Lung microvascular endothelial cell (primary cell): ENCODE measurements around the gene BHLHE23. TPM values are rescaled to one million over a fixed set of nuclear protein-coding genes. Genes with fewer than 3 reads are reported as not detected.
A peak's percentile ranks its signal among the peaks of the same experiment; 100 is the strongest.

Experiments used
- DNase-seq, 2 donors: peaks; one replicate each; pipeline versions ENCODE4 v3.0.0 to v3.0.0-alpha.2; 2010; ENCODE audit warnings: low read depth in 2 of 2
- total RNA-seq: library from RNA; depleted of rRNA; stranded (reverse); fragments of >200 nt; gene quantifications from 2 replicates; pipeline ENCODE4 v1.2.1, GENCODE V29; 2014

BHLHE23 gene
- total RNA-seq, 1 donor from 2014 or later = not detected

DNA sequence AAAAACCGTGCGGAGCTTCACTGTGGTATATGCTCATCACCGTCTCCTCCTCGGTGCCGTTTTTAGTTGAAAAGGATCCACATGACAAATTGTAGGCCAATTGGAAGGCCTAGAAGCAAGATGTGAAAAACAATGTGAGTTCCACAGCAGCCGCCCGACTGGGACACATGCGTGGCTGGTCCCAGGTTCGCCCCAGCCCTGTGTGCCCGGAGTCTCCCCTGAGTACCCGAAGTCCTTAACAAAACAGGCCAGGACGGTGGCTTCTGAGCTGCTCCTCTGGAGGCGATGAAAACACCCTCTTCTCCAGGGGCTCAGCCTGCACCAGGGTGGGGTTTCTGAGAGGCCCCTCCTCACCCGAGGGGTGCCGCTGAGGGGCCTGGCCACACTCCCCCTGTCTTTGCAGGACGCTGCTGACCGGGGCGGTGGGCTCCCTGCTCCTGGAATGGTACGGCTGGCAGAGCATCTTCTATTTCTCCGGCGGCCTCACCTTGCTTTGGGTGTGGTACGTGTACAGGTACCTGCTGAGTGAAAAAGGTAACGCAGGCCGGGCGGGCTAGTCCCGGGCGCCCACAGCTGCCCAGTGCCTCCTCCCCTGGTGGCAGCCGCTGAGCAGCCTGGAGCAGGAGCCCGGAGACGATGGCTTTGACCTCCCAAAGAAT, 44.4 kb downstream of the BHLHE23 start:
- no peak for DNase-seq

DNA sequence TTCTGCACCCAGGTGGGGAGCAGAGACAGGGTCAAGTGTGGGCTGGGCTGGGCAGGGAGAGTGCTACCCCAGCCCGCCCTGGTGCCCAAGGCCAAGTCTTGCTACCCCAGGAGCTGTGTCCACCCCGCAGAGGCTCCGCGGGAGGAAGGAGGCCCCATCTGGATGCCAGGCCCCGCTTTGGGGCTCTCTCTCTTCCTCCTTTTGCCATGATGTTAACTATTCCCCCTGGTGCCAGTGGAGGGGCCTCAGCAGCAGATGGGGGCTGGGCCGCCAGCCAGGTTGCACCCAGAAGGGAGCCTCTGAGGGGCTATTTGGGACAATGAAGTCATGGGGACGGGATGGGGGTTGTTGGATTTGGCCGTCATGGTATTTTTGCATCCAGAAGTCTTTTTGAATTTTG, 45.0 kb downstream of the BHLHE23 start:
- no peak for DNase-seq

DNA sequence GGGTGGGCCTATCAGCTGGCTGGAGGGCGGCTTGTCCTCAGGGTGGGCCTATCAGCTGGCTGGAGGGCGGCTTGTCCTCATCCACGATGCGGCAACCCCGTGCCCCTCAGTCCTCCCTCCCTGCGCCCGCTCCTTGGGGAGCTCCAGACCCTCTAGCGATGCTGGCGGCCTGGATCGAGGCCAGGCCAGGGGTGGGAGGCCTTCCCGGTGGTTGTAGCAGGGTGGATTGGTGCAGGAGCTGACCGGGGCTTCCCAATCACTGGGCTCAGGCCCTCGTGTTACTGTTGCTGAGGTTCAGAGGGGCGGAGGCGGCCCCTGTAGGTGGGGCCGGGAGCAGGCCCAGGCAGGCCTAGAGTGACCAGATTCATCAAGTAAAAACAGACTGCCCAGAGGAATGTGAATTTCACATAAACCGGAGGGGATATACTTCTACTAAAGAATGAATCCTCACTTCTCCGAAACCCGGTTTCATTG, 45.4 kb downstream of the BHLHE23 start:
- peak in 1 of 2 donors; percentile 22 for DNase-seq

DNA sequence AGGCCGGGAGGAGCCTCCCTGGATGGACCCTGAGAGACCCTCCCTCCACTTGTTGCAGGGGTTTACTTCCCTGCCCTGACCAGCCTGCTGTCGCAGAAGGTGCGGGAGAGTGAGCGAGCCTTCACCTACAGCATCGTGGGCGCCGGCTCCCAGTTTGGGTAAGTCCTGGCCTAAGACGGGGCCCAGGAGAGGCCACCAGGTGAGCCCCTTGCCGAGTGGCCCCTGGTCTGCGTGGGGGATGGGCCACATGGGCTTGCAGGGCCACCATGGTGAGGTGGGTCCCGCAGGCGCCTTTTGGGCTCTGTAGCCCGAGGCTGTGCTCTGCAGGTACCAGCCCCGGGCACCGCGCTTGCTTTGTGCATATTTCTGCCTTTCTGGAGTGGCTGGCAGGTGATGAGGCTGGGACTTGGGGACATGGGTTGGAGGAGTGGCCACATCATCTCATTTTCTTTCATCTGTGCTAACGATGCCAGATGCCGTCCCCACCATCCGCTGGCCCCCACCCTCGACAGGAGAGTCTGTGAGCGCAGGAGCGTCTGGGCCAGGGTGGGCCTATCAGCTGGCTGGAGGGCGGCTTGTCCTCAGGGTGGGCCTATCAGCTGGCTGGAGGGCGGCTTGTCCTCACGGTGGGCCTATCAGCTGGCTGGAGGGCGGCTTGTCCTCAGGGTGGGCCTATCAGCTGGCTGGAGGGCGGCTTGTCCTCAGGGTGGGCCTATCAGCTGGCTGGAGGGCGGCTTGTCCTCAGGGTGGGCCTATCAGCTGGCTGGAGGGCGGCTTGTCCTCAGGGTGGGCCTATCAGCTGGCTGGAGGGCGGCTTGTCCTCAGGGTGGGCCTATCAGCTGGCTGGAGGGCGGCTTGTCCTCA, 46.1 kb downstream of the BHLHE23 start:
- DNase-seq = peak in 1 of 2 donors; percentile 34

DNA sequence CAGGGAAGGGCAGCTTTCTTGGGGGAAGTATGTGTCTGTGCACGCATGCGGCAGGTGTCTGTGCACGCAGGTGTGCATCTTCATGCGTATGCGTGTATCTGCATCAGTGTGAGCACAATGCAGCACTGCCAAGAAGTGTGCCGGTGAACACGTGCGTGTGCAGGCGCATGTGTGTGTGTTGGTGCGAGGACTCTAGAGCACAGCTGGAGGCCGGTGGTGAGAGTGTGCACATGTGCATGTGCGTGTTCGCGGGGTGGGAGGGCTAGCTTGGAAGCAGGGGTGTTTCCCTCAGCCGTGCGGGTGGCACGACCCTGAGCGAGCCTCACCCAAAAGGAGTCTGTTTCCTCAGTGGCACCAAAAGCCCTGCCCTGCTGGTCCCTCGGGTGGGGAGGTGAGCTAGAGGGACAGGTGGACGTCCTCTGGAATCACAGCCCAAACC, 46.7 kb downstream of the BHLHE23 start:
- DNase-seq = no peak

DNA sequence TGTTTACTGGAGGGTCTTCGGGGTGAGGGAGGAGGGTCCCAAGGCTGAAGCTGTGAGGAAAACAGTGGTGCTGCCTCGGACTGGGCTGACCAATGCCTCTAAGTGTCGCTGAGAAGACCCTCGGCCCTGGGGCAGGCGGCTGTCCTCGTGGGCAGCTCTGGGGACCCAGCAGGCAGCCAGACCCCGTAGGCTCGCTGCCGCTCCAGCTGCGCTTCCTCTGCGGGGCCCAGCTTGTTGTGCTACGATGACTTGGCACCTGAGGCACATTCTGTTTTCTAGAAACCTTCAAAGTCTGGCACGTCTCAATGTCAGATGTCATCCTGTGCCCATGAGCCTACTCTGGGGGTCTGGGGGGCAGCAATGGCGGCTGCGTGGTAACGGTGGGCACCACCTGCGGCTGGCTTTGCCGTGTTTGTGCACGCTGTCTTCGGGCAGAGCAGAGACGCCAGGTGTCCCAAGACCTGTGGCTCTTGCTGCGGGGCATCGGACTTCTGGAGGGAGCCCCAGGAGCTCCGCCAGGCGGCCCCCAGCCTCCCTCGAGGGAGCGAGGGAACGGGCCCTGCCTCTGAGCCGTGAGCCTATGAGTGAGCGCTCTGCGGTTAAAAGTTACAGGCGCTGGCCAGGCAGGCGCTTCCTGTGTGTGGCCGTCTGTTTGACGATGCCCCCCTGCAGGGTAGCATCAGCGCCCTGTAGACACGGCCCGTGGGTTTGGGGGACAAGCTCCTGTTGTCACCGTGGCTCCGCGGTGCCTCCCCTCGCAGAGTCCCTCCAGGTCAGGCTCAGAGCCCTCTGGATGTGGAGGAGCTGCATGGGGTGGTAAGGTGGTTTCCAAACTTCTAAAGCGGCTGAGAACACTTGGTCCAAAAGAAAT, 47.4 kb downstream of the BHLHE23 start:
- no peak for DNase-seq

DNA sequence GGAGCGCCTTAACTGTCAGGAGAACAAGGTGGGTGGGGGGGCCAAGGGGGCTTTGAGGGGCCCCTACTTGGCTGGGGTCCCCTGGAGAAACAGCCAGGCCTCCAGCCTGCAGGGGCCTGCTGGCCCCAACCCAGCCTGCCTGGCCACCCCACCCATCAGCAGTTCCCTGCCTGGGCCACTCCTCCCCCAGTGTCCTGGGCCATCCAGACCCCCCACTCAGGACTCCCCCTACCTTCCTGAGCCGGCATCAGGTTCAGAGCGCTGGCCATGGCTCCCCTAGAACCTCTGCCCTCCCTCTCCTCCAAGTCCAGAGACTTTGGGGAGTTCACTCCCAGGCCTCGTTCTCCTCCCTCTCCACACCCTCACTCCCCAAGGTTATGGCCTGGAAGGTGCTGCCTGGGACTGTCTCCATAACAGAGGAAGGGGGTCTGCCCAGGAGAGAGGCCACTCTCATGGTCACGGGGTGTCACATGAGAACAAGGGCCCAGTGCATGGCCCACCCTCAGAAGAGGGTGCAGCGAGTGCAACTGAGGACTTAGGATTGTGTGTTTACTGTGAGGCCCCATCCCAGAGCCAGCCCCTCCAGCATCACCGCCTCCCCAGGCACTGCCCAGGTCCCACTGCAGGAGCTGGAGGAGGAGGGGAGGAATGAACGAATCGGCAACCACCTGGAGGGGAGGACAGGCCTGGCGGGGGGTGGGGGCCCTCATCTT, 48.2 kb downstream of the BHLHE23 start:
- no peak for DNase-seq

DNA sequence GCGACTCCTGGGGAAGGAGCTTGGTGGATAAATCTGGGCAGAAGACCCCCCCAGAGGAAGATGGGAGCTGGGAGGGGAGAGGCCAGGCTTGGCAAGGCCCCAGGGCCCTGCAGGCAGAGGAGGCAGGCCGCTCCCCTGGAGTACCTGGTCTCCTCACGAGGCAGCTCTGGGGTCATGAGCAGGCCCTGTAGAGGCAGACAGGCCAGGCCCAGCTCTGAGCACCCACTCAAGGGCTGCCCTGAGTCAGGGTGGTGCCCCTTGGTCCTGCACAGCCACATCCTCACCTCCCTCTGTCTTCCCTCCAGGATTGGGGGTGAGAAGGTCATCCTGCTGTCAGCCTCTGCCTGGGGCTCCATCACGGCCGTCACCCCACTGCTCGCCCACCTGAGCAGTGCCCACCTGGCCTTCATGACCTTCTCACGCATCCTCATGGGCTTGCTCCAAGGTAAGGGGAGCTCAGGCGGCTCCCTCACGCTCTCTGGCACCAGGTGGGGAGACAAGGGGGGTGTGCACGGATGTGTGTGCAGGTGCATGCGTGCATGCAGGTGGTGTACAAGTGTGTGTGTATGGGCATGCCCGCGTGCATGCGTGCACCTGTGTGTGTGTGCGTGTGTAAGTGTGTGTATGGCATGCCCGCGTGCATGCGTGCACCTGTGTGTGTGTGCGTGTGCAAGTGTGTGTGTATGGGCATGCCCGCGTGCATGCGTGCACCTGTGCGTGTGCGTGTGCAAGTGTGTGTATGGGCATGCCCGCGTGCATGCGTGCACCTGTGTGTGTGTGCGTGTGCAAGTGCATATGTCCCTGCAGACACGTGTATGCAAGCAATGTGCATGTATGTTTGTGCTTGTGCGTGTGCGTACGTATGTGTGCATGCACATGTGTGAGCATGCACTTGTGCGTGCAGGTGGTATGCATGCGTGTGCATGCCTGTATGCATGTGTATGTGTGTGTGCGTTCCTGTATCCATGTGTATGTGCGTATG, 49.3 kb downstream of the BHLHE23 start:
- DNase-seq = no peak

DNA sequence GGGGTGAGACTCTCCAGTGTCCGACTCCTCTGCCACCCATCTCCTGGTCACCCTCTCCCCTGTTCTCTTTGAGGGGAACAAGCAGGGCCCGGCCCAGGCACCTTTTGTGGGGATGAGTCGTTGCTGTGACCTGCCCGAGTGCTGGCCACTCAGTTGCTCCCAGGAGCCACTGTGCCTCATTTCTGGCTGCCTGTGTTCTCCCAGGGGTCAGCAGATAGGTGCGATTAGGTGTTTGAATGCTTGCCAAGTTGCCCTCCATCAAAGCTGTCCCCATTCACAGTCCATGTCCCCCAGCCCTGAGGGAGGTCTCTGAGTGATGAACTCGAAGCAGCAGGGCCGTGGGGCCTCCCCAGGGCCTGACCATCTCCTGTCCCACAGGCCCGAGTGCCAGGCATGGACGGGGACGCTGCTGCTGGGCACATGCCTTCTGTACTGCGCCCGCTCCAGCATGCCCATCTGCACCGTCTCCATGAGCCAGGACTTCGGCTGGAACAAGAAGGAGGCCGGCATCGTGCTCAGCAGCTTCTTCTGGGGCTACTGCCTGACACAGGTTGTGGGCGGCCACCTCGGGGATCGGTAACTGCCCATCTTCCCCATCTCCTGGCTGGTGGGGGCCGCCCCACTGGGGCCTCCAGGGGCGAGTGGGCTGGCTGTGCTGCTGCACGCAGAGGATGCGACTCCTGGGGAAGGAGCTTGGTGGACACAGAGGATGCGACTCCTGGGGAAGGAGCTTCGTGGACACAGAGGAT, 50.2 kb downstream of the BHLHE23 start:
- no peak for DNase-seq

Other genes with a start within 250 kb of the BHLHE23 start
- 12.4 and 12.7 TPM in 2 replicates for gene MRGBP, start 210.5 kb downstream of the BHLHE23 start, total RNA-seq
- 19.2 and 23.0 TPM in 2 replicates for gene OGFR, start 202.1 kb downstream of the BHLHE23 start, total RNA-seq
- gene COL9A3, start 189.9 kb downstream of the BHLHE23 start, total RNA-seq = 0.44 and 0.99 TPM in 2 replicates
- gene TCFL5, start 145.1 kb downstream of the BHLHE23 start, total RNA-seq = 7.2 and 11.7 TPM in 2 replicates
- gene DIDO1, start 80.5 kb downstream of the BHLHE23 start, total RNA-seq = 17.2 and 24.8 TPM in 2 replicates
- 30.7 and 33.7 TPM in 2 replicates for gene GID8, start 68.8 kb downstream of the BHLHE23 start, total RNA-seq
- gene SLC17A9, start 54.3 kb downstream of the BHLHE23 start, total RNA-seq = 3.2 and 3.9 TPM in 2 replicates
- gene YTHDF1, start 209.2 kb upstream of the BHLHE23 start, total RNA-seq = 12.4 and 16.1 TPM in 2 replicates
- not detected in 2 replicates for gene BIRC7, start 228.9 kb upstream of the BHLHE23 start, total RNA-seq
- gene NKAIN4, start 247.5 kb upstream of the BHLHE23 start, total RNA-seq = not detected in 2 replicates